ENCODE results near the gene GJD3. TPM values are rescaled to one million over a fixed set of nuclear protein-coding genes. Genes with fewer than 3 reads are reported as not detected.

GJD3 gene
- total RNA-seq, 1 experiment from 2014 or later = not detected

DNA sequence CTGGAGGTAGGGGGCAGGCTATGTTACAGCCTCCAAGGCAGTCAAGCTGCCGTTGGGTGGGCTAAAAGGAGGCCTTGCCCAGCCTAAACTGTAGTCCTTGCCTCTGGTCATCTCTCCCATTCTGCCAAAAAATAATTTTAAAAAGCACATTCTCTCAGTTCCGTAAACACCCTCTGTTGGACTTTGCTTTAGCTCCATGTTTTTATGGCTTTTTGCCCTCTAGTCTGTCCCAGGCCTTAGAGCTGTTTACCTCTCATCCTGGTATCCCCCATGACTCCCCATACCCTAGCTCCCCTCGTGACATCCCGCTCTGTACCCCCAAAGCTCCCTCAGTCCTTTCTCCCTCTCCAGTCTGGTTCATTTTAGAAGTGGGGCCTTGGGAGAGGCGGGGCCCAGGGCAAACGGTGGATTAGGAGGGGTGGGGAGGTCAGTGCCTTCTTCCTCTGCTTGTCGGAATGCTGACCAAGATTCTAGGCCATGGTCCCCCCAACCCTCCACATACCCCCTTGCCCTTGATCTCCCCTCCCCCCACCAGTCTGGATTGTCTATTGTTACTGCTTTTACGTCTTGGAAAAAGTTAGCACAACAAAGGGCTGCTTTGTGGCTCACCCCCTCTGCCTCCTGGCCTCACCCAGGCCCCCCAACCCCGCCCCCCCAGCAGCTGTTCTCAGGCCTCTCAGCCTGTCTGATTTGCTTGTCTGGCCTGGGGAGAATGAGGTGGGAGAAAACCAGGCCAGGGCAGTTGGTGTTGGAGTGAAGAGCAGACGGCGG lies 18.4 kb downstream of the GJD3 start:
- H3K9me2 ChIP-seq (ENCODE audit: insufficient read depth) = no peaks in the 10 kb centered on the region
- intact Hi-C loops (cut with micrococcal nuclease; ENCODE audit: unreplicated experiment) = no loop called here
- ChIA-PET CTCF (interaction anchor here (0.5 to 0.8 kb wide), 2 partner anchors 33 to 38 kb away, joined by 3 to 6 read pairs; no protein-coding TSS in a partner anchor), POLR2A (ENCODE audit: unreplicated experiment) (interaction anchor here (0.6 to 0.7 kb wide), 3 partner anchors 35 to 64 kb away, joined by 3 to 4 read pairs (median 4); no protein-coding TSS in a partner anchor)
- DNase-seq = no peak
- no peak overlapping the region for H3K27ac ChIP-seq
- TF ChIP-seq EZH2 (IDR thresholded peaks at IDR 0.05; ENCODE audit: low read depth) = no peak
- TF ChIP-seq, protein P1, sequence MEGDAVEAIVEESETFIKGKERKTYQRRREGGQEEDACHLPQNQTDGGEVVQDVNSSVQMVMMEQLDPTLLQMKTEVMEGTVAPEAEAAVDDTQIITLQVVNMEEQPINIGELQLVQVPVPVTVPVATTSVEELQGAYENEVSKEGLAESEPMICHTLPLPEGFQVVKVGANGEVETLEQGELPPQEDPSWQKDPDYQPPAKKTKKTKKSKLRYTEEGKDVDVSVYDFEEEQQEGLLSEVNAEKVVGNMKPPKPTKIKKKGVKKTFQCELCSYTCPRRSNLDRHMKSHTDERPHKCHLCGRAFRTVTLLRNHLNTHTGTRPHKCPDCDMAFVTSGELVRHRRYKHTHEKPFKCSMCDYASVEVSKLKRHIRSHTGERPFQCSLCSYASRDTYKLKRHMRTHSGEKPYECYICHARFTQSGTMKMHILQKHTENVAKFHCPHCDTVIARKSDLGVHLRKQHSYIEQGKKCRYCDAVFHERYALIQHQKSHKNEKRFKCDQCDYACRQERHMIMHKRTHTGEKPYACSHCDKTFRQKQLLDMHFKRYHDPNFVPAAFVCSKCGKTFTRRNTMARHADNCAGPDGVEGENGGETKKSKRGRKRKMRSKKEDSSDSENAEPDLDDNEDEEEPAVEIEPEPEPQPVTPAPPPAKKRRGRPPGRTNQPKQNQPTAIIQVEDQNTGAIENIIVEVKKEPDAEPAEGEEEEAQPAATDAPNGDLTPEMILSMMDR (conservative IDR thresholded peaks at IDR 0.05) = no peak
- no peaks in the 10 kb centered on the region for H3K9me3 ChIP-seq (ENCODE audit: insufficient read depth, low read depth)
- H3K79me2 ChIP-seq (ENCODE audit: low read depth) = peaks cover 33% of the 10 kb centered on the region
- H2AFZ ChIP-seq = no peak overlapping the region
- H3K4me3 ChIP-seq = no peak overlapping the region
- no TSS peak for BruUV-seq (replicated peaks)
- no peaks in the 10 kb centered on the region; the same call in 1 of the 2 replicates for H4K20me1 ChIP-seq (ENCODE audit: insufficient read depth)
- H3K4me2 ChIP-seq = 0 out of 2 replicates have a peak overlapping the region, but pooled peaks have one; percentile 47
- H3F3A ChIP-seq (ENCODE audit: insufficient read depth, low read depth) = peaks cover 8% of the 10 kb centered on the region; the same call in 1 of the 2 replicates
- no peaks in the 10 kb centered on the region for H3K36me3 ChIP-seq (ENCODE audit: low read depth)
- H3K27me3 ChIP-seq (ENCODE audit: insufficient read depth, low read depth) = no peaks in the 10 kb centered on the region
- 0 out of 2 replicates have a peak, but pooled peaks cover 4% of the 10 kb centered on the region for H3K4me1 ChIP-seq (replicated peaks; ENCODE audit: insufficient read depth)

DNA sequence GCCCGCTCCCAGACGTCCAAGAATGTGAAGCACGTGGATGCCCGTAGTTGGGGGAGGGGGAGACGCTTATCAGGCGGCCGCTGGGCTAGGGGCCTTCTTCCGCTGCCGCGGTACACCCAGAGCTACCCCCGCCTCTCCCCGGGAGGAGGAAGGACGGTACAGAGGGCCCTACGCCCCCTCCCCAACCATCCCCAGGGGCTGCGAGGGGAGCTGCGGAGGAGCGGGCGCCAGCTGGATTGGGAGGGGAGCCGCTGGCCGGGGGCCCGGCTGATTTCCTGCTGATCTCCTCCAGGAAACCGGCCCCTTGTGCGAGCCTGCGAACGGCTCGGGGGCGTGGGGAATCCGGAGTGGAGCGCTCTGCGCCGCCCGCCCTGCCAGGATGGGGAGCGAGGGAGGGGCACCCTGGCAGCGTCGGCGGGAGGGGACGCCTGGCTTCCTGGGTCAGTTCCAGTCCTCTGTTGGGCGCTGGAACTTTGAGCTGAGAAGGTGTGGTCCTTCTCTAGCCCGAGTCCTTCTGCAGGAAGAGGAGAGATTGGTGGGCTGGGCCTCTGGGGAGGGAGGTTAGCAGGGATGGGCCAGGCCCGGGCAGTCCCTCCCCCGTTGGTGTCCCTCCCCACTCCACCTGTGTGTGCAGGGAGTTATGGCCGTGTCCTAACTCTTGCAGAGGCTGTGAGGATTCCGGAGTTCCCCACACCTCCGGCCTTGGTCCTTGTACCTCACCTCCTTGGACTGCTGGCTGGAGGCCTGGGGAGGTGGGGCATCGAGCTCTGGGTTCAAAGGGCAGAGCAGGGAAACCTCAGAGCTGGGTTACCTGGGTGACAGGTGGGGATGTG lies 19.2 kb downstream of the GJD3 start:
- H3K4me3 ChIP-seq = no peak overlapping the region; the same call in 1 of the 2 replicates
- peaks cover 12% of the 10 kb centered on the region; the same call in 1 of the 2 replicates for H3K4me1 ChIP-seq (replicated peaks; ENCODE audit: insufficient read depth)
- ChIA-PET CTCF (interaction anchor here (0.5 to 0.8 kb wide), 3 partner anchors 33 to 237 kb away, joined by 3 to 6 read pairs (median 3); no protein-coding TSS in a partner anchor), POLR2A (ENCODE audit: unreplicated experiment) (interaction anchor here (0.6 to 0.7 kb wide), 3 partner anchors 34 to 63 kb away, joined by 3 to 4 read pairs (median 4); no protein-coding TSS in a partner anchor)
- H3K9me2 ChIP-seq (ENCODE audit: insufficient read depth) = no peaks in the 10 kb centered on the region
- BruUV-seq (replicated peaks) = no TSS peak
- intact Hi-C loops (cut with micrococcal nuclease; ENCODE audit: unreplicated experiment) = no loop called here
- H3F3A ChIP-seq (ENCODE audit: insufficient read depth, low read depth) = peaks cover 16% of the 10 kb centered on the region
- no peaks in the 10 kb centered on the region for H3K9me3 ChIP-seq (ENCODE audit: insufficient read depth, low read depth)
- no peaks in the 10 kb centered on the region for H3K27me3 ChIP-seq (ENCODE audit: insufficient read depth, low read depth)
- H4K20me1 ChIP-seq (ENCODE audit: insufficient read depth) = no peaks in the 10 kb centered on the region; the same call in 1 of the 2 replicates
- peak in 1 of 2 experiments; percentile 80 for DNase-seq
- no peak for TF ChIP-seq EZH2 (IDR thresholded peaks at IDR 0.05; ENCODE audit: low read depth)
- TF ChIP-seq, protein P1 (conservative IDR thresholded peaks at IDR 0.05) = no peak
- H3K4me2 ChIP-seq = peak overlapping the region; percentile 47
- H3K36me3 ChIP-seq (ENCODE audit: low read depth) = no peaks in the 10 kb centered on the region
- no peak overlapping the region for H2AFZ ChIP-seq
- H3K79me2 ChIP-seq (ENCODE audit: low read depth) = peaks cover 33% of the 10 kb centered on the region
- no peak overlapping the region for H3K27ac ChIP-seq

Data from PC-9 (cell line).